ENCODE measurements around the gene KLHL14.
"Not testable (repeated sequence)": the region's sequence is repeated elsewhere in the genome, so short reads cannot be mapped to it uniquely, and the experiment has no call there.

The KLHL14 gene

DNA sequence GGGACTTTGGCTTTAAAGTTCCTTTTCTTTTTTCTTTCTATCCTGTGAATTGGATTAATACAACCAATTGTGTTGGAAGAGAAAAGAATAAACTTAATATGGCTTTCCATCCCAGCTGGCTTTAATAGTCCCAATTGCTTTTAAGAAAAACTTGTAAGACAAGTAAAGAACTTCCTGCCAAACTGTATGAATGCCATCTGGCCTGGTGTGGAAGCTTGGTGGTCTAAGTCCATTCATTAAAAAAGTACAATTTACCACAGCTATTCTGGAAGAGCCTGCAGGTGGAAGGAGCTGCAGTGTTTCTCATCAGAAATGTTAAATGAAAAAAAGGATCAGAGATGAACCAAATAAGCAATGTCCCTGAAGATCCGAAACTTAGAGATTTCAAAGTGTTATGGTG lies 103.9 kb downstream of the KLHL14 start:
- H3K4me3 ChIP-seq (ENCODE audit: low read depth in 1 of 2, low read length in 2 of 2), result no peak overlapping the region
- H3K4me1 ChIP-seq (ENCODE audit: control insufficient read depth in 1 of 2, insufficient read depth in 2 of 2, low read length in 2 of 2), result no peaks in the 10 kb centered on the region
- H3K9ac ChIP-seq (ENCODE audit: low read depth in 1 of 2, low read length in 2 of 2), result no peak overlapping the region
- no peaks in the 10 kb centered on the region for H3K36me3 ChIP-seq (ENCODE audit: control insufficient read depth in 1 of 2, insufficient read depth in 2 of 2, low read length in 2 of 2)
- no peaks in the 10 kb centered on the region for H3K27me3 ChIP-seq (ENCODE audit: control insufficient read depth in 1 of 2, insufficient read depth in 2 of 2, low read length in 2 of 2)
- H3K27ac ChIP-seq (ENCODE audit: low read depth, low read length), result no peak overlapping the region
- H3K9me3 ChIP-seq (ENCODE audit: control insufficient read depth in 1 of 2, low read length in 2 of 2), result no peaks in the 10 kb centered on the region

DNA sequence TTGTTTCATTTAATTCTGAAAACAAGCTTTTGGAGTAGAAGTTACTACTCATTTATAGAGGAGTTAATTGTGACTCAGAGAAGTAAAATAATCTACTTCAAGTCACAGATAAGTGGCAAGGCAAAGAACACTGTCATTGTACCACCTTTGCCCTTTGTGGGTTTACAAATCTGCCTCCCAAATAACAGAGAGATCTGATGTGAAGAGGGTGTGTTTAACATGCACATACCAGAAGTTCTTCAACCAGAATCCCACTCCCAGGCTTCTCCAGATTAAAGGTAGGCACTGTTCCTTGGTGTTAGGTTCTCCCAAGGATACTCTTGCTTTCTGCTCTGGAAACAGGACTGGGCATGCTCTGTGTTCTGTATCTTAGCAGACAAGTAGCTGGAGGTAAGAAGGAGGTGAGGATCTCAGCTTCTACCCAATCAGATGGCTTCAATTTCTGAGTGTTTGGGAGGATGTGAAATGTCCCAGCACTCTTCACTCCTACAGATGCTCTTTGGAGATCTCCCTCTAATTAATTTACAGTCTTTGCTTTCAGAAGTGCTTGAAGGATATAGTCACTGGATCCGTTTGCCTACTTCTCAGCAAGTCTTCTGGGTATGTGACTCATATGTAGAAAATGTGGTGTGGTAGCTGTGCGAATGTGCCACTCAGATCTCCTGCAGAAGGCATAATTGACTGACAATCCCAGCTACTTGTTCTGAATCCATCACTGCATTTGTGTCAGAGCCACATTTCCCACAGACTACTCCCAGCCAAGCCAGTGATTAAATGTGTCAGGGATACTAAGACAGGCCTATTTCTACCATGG lies 111.1 kb downstream of the KLHL14 start:
- Histone ChIP-seq H3K4me1 (ENCODE audit: control insufficient read depth in 1 of 2, insufficient read depth in 2 of 2, low read length in 2 of 2) (no peaks in the 10 kb centered on the region), H3K27ac (ENCODE audit: low read depth, low read length) (no peak overlapping the region), H3K9ac (ENCODE audit: low read depth in 1 of 2, low read length in 2 of 2) (no peak overlapping the region), H3K36me3 (ENCODE audit: control insufficient read depth in 1 of 2, insufficient read depth in 2 of 2, low read length in 2 of 2) (no peaks in the 10 kb centered on the region), H3K27me3 (ENCODE audit: control insufficient read depth in 1 of 2, insufficient read depth in 2 of 2, low read length in 2 of 2) (no peaks in the 10 kb centered on the region), H3K4me3 (ENCODE audit: low read depth in 1 of 2, low read length in 2 of 2) (no peak overlapping the region), H3K9me3 (ENCODE audit: control insufficient read depth in 1 of 2, low read length in 2 of 2) (no peaks in the 10 kb centered on the region)

DNA sequence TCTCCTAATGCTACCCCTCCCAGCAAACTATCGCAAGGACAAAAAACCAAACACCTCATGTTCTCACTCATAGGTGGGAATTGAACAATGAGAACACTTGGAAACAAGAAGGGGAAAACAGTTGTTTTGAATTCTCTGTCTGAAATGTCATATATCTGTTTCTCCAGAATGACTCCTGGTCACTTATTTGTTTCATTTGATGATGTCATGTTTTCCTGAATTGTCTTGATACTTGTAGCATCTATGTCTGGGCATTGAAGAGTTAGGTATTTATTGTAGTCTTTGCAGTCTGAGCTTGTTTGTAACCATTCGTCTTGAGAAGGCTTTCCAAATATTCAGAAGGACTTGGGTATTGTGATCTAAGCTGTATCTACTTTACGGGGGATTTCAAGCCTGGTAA lies 118.3 kb downstream of the KLHL14 start:
- H3K9ac ChIP-seq (ENCODE audit: low read depth in 1 of 2, low read length in 2 of 2); H3K36me3 ChIP-seq (ENCODE audit: control insufficient read depth in 1 of 2, insufficient read depth in 2 of 2, low read length in 2 of 2); H3K4me3 ChIP-seq (ENCODE audit: low read depth in 1 of 2, low read length in 2 of 2); H3K27me3 ChIP-seq (ENCODE audit: control insufficient read depth in 1 of 2, insufficient read depth in 2 of 2, low read length in 2 of 2); H3K9me3 ChIP-seq (ENCODE audit: control insufficient read depth in 1 of 2, low read length in 2 of 2); H3K4me1 ChIP-seq (ENCODE audit: control insufficient read depth in 1 of 2, insufficient read depth in 2 of 2, low read length in 2 of 2); H3K27ac ChIP-seq (ENCODE audit: low read depth, low read length): not testable (repeated sequence)

GRCh38 chr18:32637659-32638058 lies 135.2 kb downstream of the KLHL14 start:
- not testable (repeated sequence) for H3K27me3 ChIP-seq (ENCODE audit: control insufficient read depth in 1 of 2, insufficient read depth in 2 of 2, low read length in 2 of 2); H3K9ac ChIP-seq (ENCODE audit: low read depth in 1 of 2, low read length in 2 of 2); H3K27ac ChIP-seq (ENCODE audit: low read depth, low read length); H3K36me3 ChIP-seq (ENCODE audit: control insufficient read depth in 1 of 2, insufficient read depth in 2 of 2, low read length in 2 of 2); H3K4me3 ChIP-seq (ENCODE audit: low read depth in 1 of 2, low read length in 2 of 2); H3K9me3 ChIP-seq (ENCODE audit: control insufficient read depth in 1 of 2, low read length in 2 of 2); H3K4me1 ChIP-seq (ENCODE audit: control insufficient read depth in 1 of 2, insufficient read depth in 2 of 2, low read length in 2 of 2)

GRCh38 chr18:32637226-32637625 lies 135.6 kb downstream of the KLHL14 start:
- Histone ChIP-seq H3K36me3 (ENCODE audit: control insufficient read depth in 1 of 2, insufficient read depth in 2 of 2, low read length in 2 of 2) (no peaks in the 10 kb centered on the region), H3K9ac (ENCODE audit: low read depth in 1 of 2, low read length in 2 of 2) (no peak overlapping the region), H3K4me3 (ENCODE audit: low read depth in 1 of 2, low read length in 2 of 2) (no peak overlapping the region), H3K27me3 (ENCODE audit: control insufficient read depth in 1 of 2, insufficient read depth in 2 of 2, low read length in 2 of 2) (no peaks in the 10 kb centered on the region), H3K9me3 (ENCODE audit: control insufficient read depth in 1 of 2, low read length in 2 of 2) (no peaks in the 10 kb centered on the region), H3K27ac (ENCODE audit: low read depth, low read length) (no peak overlapping the region), H3K4me1 (ENCODE audit: control insufficient read depth in 1 of 2, insufficient read depth in 2 of 2, low read length in 2 of 2) (no peaks in the 10 kb centered on the region)

GRCh38 chr18:32634876-32635431 lies 137.9 kb downstream of the KLHL14 start:
- Histone ChIP-seq H3K27ac (ENCODE audit: low read depth, low read length) (no peak overlapping the region), H3K9me3 (ENCODE audit: control insufficient read depth in 1 of 2, low read length in 2 of 2) (no peaks in the 10 kb centered on the region), H3K9ac (ENCODE audit: low read depth in 1 of 2, low read length in 2 of 2) (no peak overlapping the region), H3K4me3 (ENCODE audit: low read depth in 1 of 2, low read length in 2 of 2) (no peak overlapping the region), H3K27me3 (ENCODE audit: control insufficient read depth in 1 of 2, insufficient read depth in 2 of 2, low read length in 2 of 2) (no peaks in the 10 kb centered on the region), H3K4me1 (ENCODE audit: control insufficient read depth in 1 of 2, insufficient read depth in 2 of 2, low read length in 2 of 2) (no peaks in the 10 kb centered on the region), H3K36me3 (ENCODE audit: control insufficient read depth in 1 of 2, insufficient read depth in 2 of 2, low read length in 2 of 2) (no peaks in the 10 kb centered on the region)

DNA sequence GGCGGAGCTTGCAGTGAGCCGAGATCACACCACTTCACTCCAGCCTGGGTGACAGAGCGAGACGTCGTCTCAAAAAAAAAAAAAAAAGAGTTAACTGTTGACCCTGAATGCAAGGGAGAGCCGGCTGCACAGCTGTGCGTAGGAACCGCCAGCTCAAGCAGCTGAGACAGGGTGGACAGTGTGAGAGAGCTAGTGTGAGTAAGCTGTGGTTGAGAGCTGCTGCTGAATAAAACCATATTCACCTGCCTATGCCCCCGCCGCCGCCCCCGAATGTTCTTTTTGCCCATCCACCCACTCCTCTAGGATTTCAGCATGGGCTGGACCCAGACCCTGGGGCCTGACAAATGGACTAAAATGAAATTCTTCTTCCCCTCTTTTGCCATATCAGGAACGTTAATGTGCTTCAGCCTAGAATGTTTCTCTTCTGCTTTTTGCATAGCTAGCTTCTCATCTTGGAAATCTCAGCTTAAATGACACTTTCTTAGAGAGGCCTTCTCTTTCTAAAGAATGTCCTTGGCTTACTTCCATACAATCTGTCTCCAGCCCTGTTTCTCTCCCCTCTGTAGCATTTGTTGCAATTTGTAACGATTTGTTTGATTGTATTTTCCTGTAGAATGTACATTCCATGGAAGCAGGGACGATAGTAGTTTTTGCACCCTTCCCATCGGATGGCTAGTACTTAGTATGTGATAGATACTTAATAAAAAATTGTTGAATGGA lies 142.7 kb downstream of the KLHL14 start:
- Histone ChIP-seq H3K4me3 (ENCODE audit: low read depth in 1 of 2, low read length in 2 of 2) (no peak overlapping the region), H3K27me3 (ENCODE audit: control insufficient read depth in 1 of 2, insufficient read depth in 2 of 2, low read length in 2 of 2) (no peaks in the 10 kb centered on the region), H3K9me3 (ENCODE audit: control insufficient read depth in 1 of 2, low read length in 2 of 2) (no peaks in the 10 kb centered on the region), H3K9ac (ENCODE audit: low read depth in 1 of 2, low read length in 2 of 2) (no peak overlapping the region), H3K36me3 (ENCODE audit: control insufficient read depth in 1 of 2, insufficient read depth in 2 of 2, low read length in 2 of 2) (no peaks in the 10 kb centered on the region), H3K4me1 (ENCODE audit: control insufficient read depth in 1 of 2, insufficient read depth in 2 of 2, low read length in 2 of 2) (no peaks in the 10 kb centered on the region), H3K27ac (ENCODE audit: low read depth, low read length) (no peak overlapping the region)

- no peaks in the 10 kb centered on the region for H3K36me3 ChIP-seq (ENCODE audit: control insufficient read depth in 1 of 2, insufficient read depth in 2 of 2, low read length in 2 of 2)
- no peak overlapping the region for H3K4me3 ChIP-seq (ENCODE audit: low read depth in 1 of 2, low read length in 2 of 2)
- H3K9ac ChIP-seq (ENCODE audit: low read depth in 1 of 2, low read length in 2 of 2), result no peak overlapping the region
- no peaks in the 10 kb centered on the region for H3K27me3 ChIP-seq (ENCODE audit: control insufficient read depth in 1 of 2, insufficient read depth in 2 of 2, low read length in 2 of 2)
- H3K27ac ChIP-seq (ENCODE audit: low read depth, low read length), result no peak overlapping the region
- no peaks in the 10 kb centered on the region for H3K4me1 ChIP-seq (ENCODE audit: control insufficient read depth in 1 of 2, insufficient read depth in 2 of 2, low read length in 2 of 2)
- no peaks in the 10 kb centered on the region for H3K9me3 ChIP-seq (ENCODE audit: control insufficient read depth in 1 of 2, low read length in 2 of 2)
Observed at GRCh38 chr18:32629292-32629691, 143.5 kb downstream of the KLHL14 start.

DNA sequence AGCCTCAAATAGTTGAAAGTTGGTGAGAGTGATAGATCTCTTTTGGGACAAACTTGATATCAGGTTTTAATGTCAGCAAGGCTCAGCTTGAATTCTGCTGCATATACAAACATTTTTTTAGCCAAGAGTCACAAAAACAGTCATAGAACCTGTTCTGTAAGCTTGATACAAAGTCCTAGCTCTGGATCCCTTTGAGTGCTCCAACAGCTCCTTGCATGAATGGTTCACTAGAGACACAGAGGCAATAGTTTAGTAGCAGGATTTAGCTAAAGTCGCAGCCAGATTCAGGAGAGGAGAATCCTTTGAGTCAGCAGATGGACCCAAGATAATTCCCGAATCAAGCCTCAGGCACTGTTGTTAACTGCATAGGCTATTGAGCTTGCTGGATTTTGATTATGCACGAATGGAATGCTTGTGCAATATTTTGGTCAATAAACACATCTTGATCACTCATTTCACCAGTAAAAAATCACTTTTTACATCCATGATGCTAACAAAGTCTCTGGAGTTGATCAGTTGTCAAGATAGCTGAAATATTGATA lies 148.6 kb downstream of the KLHL14 start:
- no peak overlapping the region for H3K4me3 ChIP-seq (ENCODE audit: low read depth in 1 of 2, low read length in 2 of 2)
- H3K27me3 ChIP-seq (ENCODE audit: control insufficient read depth in 1 of 2, insufficient read depth in 2 of 2, low read length in 2 of 2), result no peaks in the 10 kb centered on the region
- no peak overlapping the region for H3K27ac ChIP-seq (ENCODE audit: low read depth, low read length)
- no peaks in the 10 kb centered on the region for H3K9me3 ChIP-seq (ENCODE audit: control insufficient read depth in 1 of 2, low read length in 2 of 2)
- no peaks in the 10 kb centered on the region for H3K4me1 ChIP-seq (ENCODE audit: control insufficient read depth in 1 of 2, insufficient read depth in 2 of 2, low read length in 2 of 2)
- H3K36me3 ChIP-seq (ENCODE audit: control insufficient read depth in 1 of 2, insufficient read depth in 2 of 2, low read length in 2 of 2), result no peaks in the 10 kb centered on the region
- no peak overlapping the region for H3K9ac ChIP-seq (ENCODE audit: low read depth in 1 of 2, low read length in 2 of 2)

GRCh38 chr18:32623563-32623962 lies 149.3 kb downstream of the KLHL14 start:
- H3K27me3 ChIP-seq (ENCODE audit: control insufficient read depth in 1 of 2, insufficient read depth in 2 of 2, low read length in 2 of 2), result no peaks in the 10 kb centered on the region
- no peak overlapping the region for H3K27ac ChIP-seq (ENCODE audit: low read depth, low read length)
- no peaks in the 10 kb centered on the region for H3K9me3 ChIP-seq (ENCODE audit: control insufficient read depth in 1 of 2, low read length in 2 of 2)
- no peak overlapping the region for H3K9ac ChIP-seq (ENCODE audit: low read depth in 1 of 2, low read length in 2 of 2)
- H3K4me3 ChIP-seq (ENCODE audit: low read depth in 1 of 2, low read length in 2 of 2), result no peak overlapping the region
- no peaks in the 10 kb centered on the region for H3K36me3 ChIP-seq (ENCODE audit: control insufficient read depth in 1 of 2, insufficient read depth in 2 of 2, low read length in 2 of 2)
- no peaks in the 10 kb centered on the region for H3K4me1 ChIP-seq (ENCODE audit: control insufficient read depth in 1 of 2, insufficient read depth in 2 of 2, low read length in 2 of 2)
